Activated CD4-positive, CD25-positive, alpha-beta regulatory T cell (primary cell): Measurements from ENCODE around the gene LAMTOR3.
"Not testable (repeated sequence)": the region's sequence is repeated elsewhere in the genome, so short reads cannot be mapped to it uniquely, and the experiment has no call there.

ENCODE experiments used
- DNase-seq, 4 experiments: peaks; one replicate each; lab custom pipeline; 2025; lab: John Stamatoyannopoulos, UW

Gene LAMTOR3

GRCh38 chr4:99830051-99830450 is 64.2 kb downstream of the LAMTOR3 start:
- DNase-seq = not testable (repeated sequence)

- no peak for DNase-seq
These were observed 65.8 kb downstream of the LAMTOR3 start for GRCh38 chr4:99828477-99828876.
